Measurements from ENCODE around the gene CDK5RAP1.

GRCh38 chr20:33394718-33395117, 6.6 kb downstream of the CDK5RAP1 start:
- TF ChIP-seq EZH2phosphoT487 (IDR thresholded peaks at IDR 0.05; ENCODE audit: borderline replicate concordance, low read depth, low read length) (no peak), CTCF (conservative IDR thresholded peaks at IDR 0.05; ENCODE audit: low read length) (peak; percentile 70)
